K562 (cell line): Measurements from ENCODE around the gene HMOX1. TPM values are rescaled to one million over a fixed set of nuclear protein-coding genes. Genes with fewer than 3 reads are reported as not detected.

Experiments used
- ATAC-seq: fragments of 200-7000 bp; cut with Tn5 transposase; 3 replicates; pipeline ENCODE4 v1.9.1; 2020; ENCODE audit warnings: moderate library complexity
- BruUV-seq: library from RNA; stranded (reverse); fragments of 400-500 nt; replicated peaks from 2 replicates; lab custom pipeline; 2021; lab: Mats Ljungman, UMichigan
- CTCF ChIA-PET: fragments of 300-600 bp; formaldehyde crosslinking; extraction: SDS; loops from one replicate; lab custom pipeline; 2021; ENCODE audit warnings: low intra/inter-chr PET ratio; lab: Yijun Ruan, JAX
- POLR2A ChIA-PET: fragments of 300-600, 350-650 bp; sonication (Branson Sonifier 250); formaldehyde crosslinking; extraction: SDS; loops from one replicate; lab custom pipeline; 2021; ENCODE audit warnings: antibody characterized with exemption, inconsistent platforms; lab: Yijun Ruan, JAX
- DNase-seq, 4 experiments: peaks; one replicate each; pipeline versions ENCODE4 v3.0.0 to v3.0.0-alpha.2; 2011 to 2018; ENCODE audit warnings: low spot score in 3 of 4, mixed read lengths in 3 of 4; ENCODE audit errors: extremely low read depth in 1 of 4
- FAIRE-seq: peaks from 2 replicates; lab custom pipeline; 2011; peaks lifted over from hg19 to GRCh38; lab: Jason Lieb, UNC
- H2AFZ ChIP-seq: 2 replicates; pipeline ENCODE4 v1.6.0; 2011; ENCODE audit warnings: low read depth, low read length, control low read depth, inconsistent platforms
- H3K27ac ChIP-seq: fragments of 200-600 bp; 3 replicates; pipeline ENCODE4 v1.8.0; 2011; ENCODE audit warnings: low read depth, mild to moderate bottlenecking, control low read depth, inconsistent platforms, low read length, moderate library complexity, mixed read lengths; ENCODE audit errors: extremely low read depth
- H3K27me3 ChIP-seq, 2 experiments: fragments of 300-600 bp in 1 of 2; 2 replicates in 1 of 2; 3 replicates in 1 of 2; pipeline versions ENCODE4 v1.6.0 to v1.8.0; 2011; ENCODE audit warnings: inconsistent platforms in 2 of 2, low read length in 2 of 2, mild to moderate bottlenecking in 1 of 2, mixed read lengths in 1 of 2, moderate library complexity in 1 of 2; ENCODE audit not compliant: control insufficient read depth in 2 of 2, insufficient read depth in 2 of 2
- H3K36me3 ChIP-seq: fragments of 300-600 bp; 3 replicates; pipeline ENCODE4 v1.8.0; 2011; ENCODE audit warnings: mild to moderate bottlenecking, low read length, inconsistent platforms; ENCODE audit not compliant: control insufficient read depth, insufficient read depth
- H3K4me1 ChIP-seq, 2 experiments: fragments of 200-600 bp in 1 of 2; replicated peaks in 1 of 2; 2 replicates in 1 of 2; 3 replicates in 1 of 2; pipeline versions ENCODE4 v1.5.1 to v1.8.0; 2011; ENCODE audit warnings: inconsistent platforms in 2 of 2, low read length in 2 of 2, mild to moderate bottlenecking in 1 of 2, mixed read lengths in 1 of 2, moderate library complexity in 1 of 2; ENCODE audit not compliant: control insufficient read depth in 2 of 2, insufficient read depth in 2 of 2
- H3K4me2 ChIP-seq: 2 replicates; pipeline ENCODE4 v1.6.1; 2011; ENCODE audit warnings: low read length, control low read depth, inconsistent platforms, mixed read lengths; ENCODE audit not compliant: insufficient read depth
- H3K4me3 ChIP-seq: fragments of 200-600 bp; sonication (generic), shearing (Covaris generic); 2 replicates; pipeline ENCODE4 v1.5.1; 2016; ENCODE audit warnings: control low read depth, inconsistent platforms
- H3K79me2 ChIP-seq: fragments of 200-600 bp; 3 replicates; pipeline ENCODE4 v1.8.0; 2011; ENCODE audit warnings: low read length, inconsistent platforms; ENCODE audit not compliant: control insufficient read depth, insufficient read depth
- H3K9ac ChIP-seq, 2 experiments: 2 replicates each; pipeline versions ENCODE4 v1.6.0 to v1.6.1; 2011; ENCODE audit warnings: low read depth in 2 of 2, low read length in 2 of 2, control low read depth in 1 of 2, inconsistent platforms in 1 of 2, mild to moderate bottlenecking in 1 of 2, mixed read lengths in 1 of 2; ENCODE audit not compliant: insufficient read depth in 1 of 2
- H3K9me1 ChIP-seq: one replicate; pipeline ENCODE4 v1.6.0; 2011; ENCODE audit warnings: inconsistent platforms, mild to moderate bottlenecking, low read length, moderate library complexity; ENCODE audit not compliant: control insufficient read depth, insufficient read depth
- H3K9me3 ChIP-seq: replicated peaks from 2 replicates; pipeline ENCODE4 v1.5.1; 2011; ENCODE audit warnings: low read depth, low read length, inconsistent platforms; ENCODE audit not compliant: control insufficient read depth, insufficient read depth
- H4K20me1 ChIP-seq: replicated peaks from 2 replicates; pipeline ENCODE4 v1.6.1; 2011; ENCODE audit warnings: low read length, inconsistent platforms, mixed read lengths; ENCODE audit not compliant: control insufficient read depth, insufficient read depth
- BRD9 ChIP-seq: fragments of 450-650 bp; IDR thresholded peaks from 2 replicates; pipeline ENCODE4 v1.6.1; 2018; ENCODE audit warnings: low read depth; ENCODE audit not compliant: partially characterized antibody
- ELF1 ChIP-seq: fragments of 200-800 bp; sonication (Bioruptor generic); IDR thresholded peaks from 2 replicates; pipeline ENCODE4 v1.6.1; 2016; ENCODE audit warnings: missing genetic modification characterization, missing compliant biosample characterization
- LCOR ChIP-seq: sonication (generic); formaldehyde crosslinking; IDR thresholded peaks from 2 replicates; pipeline ENCODE4 v1.8.0; 2022; ENCODE audit warnings: mild to moderate bottlenecking, missing genetic modification reagents
- MAFF ChIP-seq: IDR thresholded peaks from 2 replicates; pipeline ENCODE4 v1.6.1; 2012; ENCODE audit warnings: low read length, improper control_type of control experiment
- SPI1 ChIP-seq: IDR thresholded peaks from 2 replicates; pipeline ENCODE4 v1.6.1; 2011; ENCODE audit warnings: low read depth, low read length, control low read depth, borderline replicate concordance
- STAT5B ChIP-seq: fragments of 250-450 bp; sonication (Bioruptor Pico); IDR thresholded peaks from 2 replicates; pipeline ENCODE4 v1.8.0; 2021; ENCODE audit warnings: mild to moderate bottlenecking, inconsistent platforms
- TCF7 ChIP-seq: sonication (generic); IDR thresholded peaks from 2 replicates; pipeline ENCODE4 v1.6.1; 2016; ENCODE audit warnings: antibody characterized with exemption, borderline replicate concordance
- ZFPM2 ChIP-seq: fragments of 250-450 bp; sonication (Bioruptor Pico); IDR thresholded peaks from 2 replicates; pipeline ENCODE4 v1.5.1; 2022; ENCODE audit warnings: mild to moderate bottlenecking
- ZNF507 ChIP-seq: conservative IDR thresholded peaks from 2 replicates; pipeline ENCODE4 v1.6.1; 2017; ENCODE audit warnings: missing genetic modification characterization, missing compliant biosample characterization
- WGBS: fragments of 100-300 bp; shearing (Covaris generic); methylation state at CpG from one replicate; pipeline ENCODE4 v1.1.6; 2016; ENCODE audit warnings: low coverage, mixed read lengths; ENCODE audit not compliant: insufficient coverage; ENCODE audit errors: missing lambda C conversion rate; 5-methylcytosine and 5-hydroxymethylcytosine counted together
- in situ Hi-C: fragments of 300-500 bp; cut with MboI; formaldehyde crosslinking; loops from 4 replicates; pipeline ENCODE4 v1.15.0; 2018; ENCODE audit warnings: inconsistent platforms, mixed read lengths
- intact Hi-C: fragments of 100-400 bp; cut with micrococcal nuclease; formaldehyde crosslinking; loops from 2 replicates; pipeline ENCODE4 v1.14.2; 2022
- polyA plus RNA-seq, 8 experiments: library from polyadenylated mRNA; depleted of rRNA in 4 of 8; stranded (reverse) in 5 of 8; unstranded in 3 of 8; fragments of >200 nt; fragmentation: Nextera tagmentation in 2 of 8; fragmentation: Illumina TruSeq in 1 of 8; extraction: Ambion mirVana in 2 of 8; extraction: Trizol in 1 of 8; gene quantifications; 2 replicates each; pipeline versions ENCODE4 v1.2.1 to v1.2.3, GENCODE V29; 2011 to 2014; ENCODE audit warnings: inconsistent platforms in 1 of 8, missing spikeins in 1 of 8
- total RNA-seq, 7 experiments: library from RNA; depleted of rRNA in 6 of 7; stranded (reverse); fragments of >200 nt in 6 of 7; fragmentation: Illumina TruSeq in 2 of 7; extraction: Trizol in 2 of 7; gene quantifications; 2 replicates each; pipeline versions ENCODE4 v1.2.1 to v1.2.3, GENCODE V29; 2011 to 2021; ENCODE audit warnings: low replicate concordance in 1 of 7
- TF ChIP-seq, protein P1 (sequence below): fragments of 450-650 bp; IDR thresholded peaks from 2 replicates; pipeline ENCODE4 v1.6.1; 2017; ENCODE audit warnings: antibody characterized with exemption
- TF ChIP-seq, protein P2 (sequence below): sonication (generic); formaldehyde crosslinking; IDR thresholded peaks from 2 replicates; pipeline ENCODE4 v1.9.0; 2022; ENCODE audit warnings: mild to moderate bottlenecking, missing genetic modification reagents
- TF ChIP-seq, protein P3 (sequence below): fragments of 250-450 bp; sonication (Bioruptor Pico); IDR thresholded peaks from 2 replicates; pipeline ENCODE4 v1.8.0; 2021; ENCODE audit warnings: moderate library complexity, mild to moderate bottlenecking, inconsistent platforms

The HMOX1 gene
- total and polyA plus RNA-seq, 9 of the 15 experiments (the other 6 are each of a cell fraction or from before 2014, with no cell fraction given): not detected

DNA sequence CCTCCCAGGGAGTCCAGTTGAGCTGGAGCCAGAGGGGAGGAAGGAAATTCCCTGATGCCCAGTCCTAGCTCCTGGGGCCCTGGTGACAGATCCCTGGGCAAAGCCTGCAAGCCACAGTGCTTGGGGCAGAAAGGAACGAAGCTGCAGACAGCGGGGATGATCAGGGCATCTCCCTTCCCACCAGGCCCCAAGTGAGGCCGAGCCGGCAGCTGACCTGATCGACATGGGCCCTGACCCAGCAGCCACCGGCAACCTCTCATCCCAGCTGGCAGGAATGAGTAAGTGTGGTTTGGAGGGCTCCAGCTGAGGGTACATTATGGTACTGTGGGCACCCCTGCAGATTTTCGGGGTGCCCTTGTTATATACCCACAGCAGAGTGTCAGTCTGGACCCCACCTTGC lies 47.7 kb upstream of the HMOX1 start:
- TF ChIP-seq LCOR (CRISPR knock-in tag) (no peak), TCF7 (no peak), MAFF (no peak), ZFPM2 (no peak), ELF1 (tag) (no peak), ZNF507 (tag) (no peak), BRD9 (no peak), STAT5B (CRISPR knock-in tag) (no peak), SPI1 (no peak)
- TF ChIP-seq, protein P1, sequence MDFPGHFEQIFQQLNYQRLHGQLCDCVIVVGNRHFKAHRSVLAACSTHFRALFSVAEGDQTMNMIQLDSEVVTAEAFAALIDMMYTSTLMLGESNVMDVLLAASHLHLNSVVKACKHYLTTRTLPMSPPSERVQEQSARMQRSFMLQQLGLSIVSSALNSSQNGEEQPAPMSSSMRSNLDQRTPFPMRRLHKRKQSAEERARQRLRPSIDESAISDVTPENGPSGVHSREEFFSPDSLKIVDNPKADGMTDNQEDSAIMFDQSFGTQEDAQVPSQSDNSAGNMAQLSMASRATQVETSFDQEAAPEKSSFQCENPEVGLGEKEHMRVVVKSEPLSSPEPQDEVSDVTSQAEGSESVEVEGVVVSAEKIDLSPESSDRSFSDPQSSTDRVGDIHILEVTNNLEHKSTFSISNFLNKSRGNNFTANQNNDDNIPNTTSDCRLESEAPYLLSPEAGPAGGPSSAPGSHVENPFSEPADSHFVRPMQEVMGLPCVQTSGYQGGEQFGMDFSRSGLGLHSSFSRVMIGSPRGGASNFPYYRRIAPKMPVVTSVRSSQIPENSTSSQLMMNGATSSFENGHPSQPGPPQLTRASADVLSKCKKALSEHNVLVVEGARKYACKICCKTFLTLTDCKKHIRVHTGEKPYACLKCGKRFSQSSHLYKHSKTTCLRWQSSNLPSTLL: no peak
- TF ChIP-seq, protein P2, sequence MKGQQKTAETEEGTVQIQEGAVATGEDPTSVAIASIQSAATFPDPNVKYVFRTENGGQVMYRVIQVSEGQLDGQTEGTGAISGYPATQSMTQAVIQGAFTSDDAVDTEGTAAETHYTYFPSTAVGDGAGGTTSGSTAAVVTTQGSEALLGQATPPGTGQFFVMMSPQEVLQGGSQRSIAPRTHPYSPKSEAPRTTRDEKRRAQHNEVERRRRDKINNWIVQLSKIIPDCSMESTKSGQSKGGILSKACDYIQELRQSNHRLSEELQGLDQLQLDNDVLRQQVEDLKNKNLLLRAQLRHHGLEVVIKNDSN (CRISPR knock-in tag): no peak
- TF ChIP-seq, protein P3, sequence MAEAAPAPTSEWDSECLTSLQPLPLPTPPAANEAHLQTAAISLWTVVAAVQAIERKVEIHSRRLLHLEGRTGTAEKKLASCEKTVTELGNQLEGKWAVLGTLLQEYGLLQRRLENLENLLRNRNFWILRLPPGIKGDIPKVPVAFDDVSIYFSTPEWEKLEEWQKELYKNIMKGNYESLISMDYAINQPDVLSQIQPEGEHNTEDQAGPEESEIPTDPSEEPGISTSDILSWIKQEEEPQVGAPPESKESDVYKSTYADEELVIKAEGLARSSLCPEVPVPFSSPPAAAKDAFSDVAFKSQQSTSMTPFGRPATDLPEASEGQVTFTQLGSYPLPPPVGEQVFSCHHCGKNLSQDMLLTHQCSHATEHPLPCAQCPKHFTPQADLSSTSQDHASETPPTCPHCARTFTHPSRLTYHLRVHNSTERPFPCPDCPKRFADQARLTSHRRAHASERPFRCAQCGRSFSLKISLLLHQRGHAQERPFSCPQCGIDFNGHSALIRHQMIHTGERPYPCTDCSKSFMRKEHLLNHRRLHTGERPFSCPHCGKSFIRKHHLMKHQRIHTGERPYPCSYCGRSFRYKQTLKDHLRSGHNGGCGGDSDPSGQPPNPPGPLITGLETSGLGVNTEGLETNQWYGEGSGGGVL: no peak
- no peaks in the 10 kb centered on the region for H3K9me3 ChIP-seq
- no peaks in the 10 kb centered on the region for H3K27me3 ChIP-seq
- in situ Hi-C loops (no loop called here), intact Hi-C loops (no loop called here)
- no peak overlapping the region for H3K4me3 ChIP-seq
- FAIRE-seq (no peak), ATAC-seq (no peak), DNase-seq (no peak)
- 86% methylated on average over 3 of the region's 7 CpGs for WGBS
- H3K79me2 ChIP-seq: no peaks in the 10 kb centered on the region
- no peak overlapping the region for H2AFZ ChIP-seq
- POLR2A ChIA-PET: interaction anchor here (1.0 kb wide), 2 partner anchors 9 to 27 kb away, joined by 3 read pairs; no protein-coding TSS in a partner anchor
- no TSS peak for BruUV-seq
- H3K4me2 ChIP-seq: no peak overlapping the region
- H3K36me3 ChIP-seq: peaks cover 41% of the 10 kb centered on the region; the same call in 2 of the 3 replicates
- H4K20me1 ChIP-seq: no peaks in the 10 kb centered on the region
- H3K27ac ChIP-seq: no peak overlapping the region
- CTCF ChIA-PET: no interaction called here
- H3K4me1 ChIP-seq: peaks cover 2 to 15% of the 10 kb centered on the region in 2 experiments; a peak in 2 of 5 replicates
- H3K9me1 ChIP-seq: no peaks in the 10 kb centered on the region
- H3K9ac ChIP-seq: peak overlapping the region in 1 of 2 experiments; percentile 43; a peak in 1 of 4 replicates
